AG20443 (cell line): ENCODE measurements around the gene RBMX2.

Experiments used
- DNase-seq: peaks from one replicate; pipeline ENCODE4 v3.0.0; 2012; ENCODE audit warnings: low spot score, mixed read lengths

The RBMX2 gene

DNA sequence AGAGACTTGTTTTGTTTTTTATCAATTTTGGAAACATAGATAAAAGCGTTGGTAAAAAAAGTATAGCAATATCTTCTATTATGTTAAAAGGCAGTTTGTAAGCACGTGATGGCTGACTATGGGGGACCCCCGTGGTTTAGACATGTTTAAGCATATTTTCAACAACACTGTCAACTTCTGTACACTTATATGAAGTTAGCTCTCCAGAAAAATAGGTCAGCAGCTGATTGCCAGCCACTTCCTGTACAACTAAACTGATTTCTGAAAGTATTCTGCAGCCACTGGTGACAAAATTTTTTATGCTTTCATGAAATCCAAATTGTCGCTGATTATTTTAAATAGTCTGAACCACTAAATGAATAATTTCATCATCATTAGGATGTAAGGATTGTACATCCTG lies 45.2 kb downstream of the RBMX2 start:
- DNase-seq: no peak
